GM12801 (cell line): Measurements from ENCODE around the gene TOGARAM2.

Experiments
- TF ChIP-seq, protein P1 (sequence below): IDR thresholded peaks from one replicate; pipeline ENCODE4 v1.5.1; 2011; ENCODE audit warnings: control low read depth; ENCODE audit not compliant: insufficient read length; ENCODE audit errors: extremely low read depth

TOGARAM2 gene

GRCh38 chr2:28950941-28951630 is 30.0 kb upstream of the TOGARAM2 start:
- TF ChIP-seq, protein P1, sequence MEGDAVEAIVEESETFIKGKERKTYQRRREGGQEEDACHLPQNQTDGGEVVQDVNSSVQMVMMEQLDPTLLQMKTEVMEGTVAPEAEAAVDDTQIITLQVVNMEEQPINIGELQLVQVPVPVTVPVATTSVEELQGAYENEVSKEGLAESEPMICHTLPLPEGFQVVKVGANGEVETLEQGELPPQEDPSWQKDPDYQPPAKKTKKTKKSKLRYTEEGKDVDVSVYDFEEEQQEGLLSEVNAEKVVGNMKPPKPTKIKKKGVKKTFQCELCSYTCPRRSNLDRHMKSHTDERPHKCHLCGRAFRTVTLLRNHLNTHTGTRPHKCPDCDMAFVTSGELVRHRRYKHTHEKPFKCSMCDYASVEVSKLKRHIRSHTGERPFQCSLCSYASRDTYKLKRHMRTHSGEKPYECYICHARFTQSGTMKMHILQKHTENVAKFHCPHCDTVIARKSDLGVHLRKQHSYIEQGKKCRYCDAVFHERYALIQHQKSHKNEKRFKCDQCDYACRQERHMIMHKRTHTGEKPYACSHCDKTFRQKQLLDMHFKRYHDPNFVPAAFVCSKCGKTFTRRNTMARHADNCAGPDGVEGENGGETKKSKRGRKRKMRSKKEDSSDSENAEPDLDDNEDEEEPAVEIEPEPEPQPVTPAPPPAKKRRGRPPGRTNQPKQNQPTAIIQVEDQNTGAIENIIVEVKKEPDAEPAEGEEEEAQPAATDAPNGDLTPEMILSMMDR: no peak

GRCh38 chr2:28951910-28952835 is 28.9 kb upstream of the TOGARAM2 start:
- TF ChIP-seq, protein P1: no peak

GRCh38 chr2:28952836-28953211 is 28.3 kb upstream of the TOGARAM2 start:
- TF ChIP-seq, protein P1: no peak

- TF ChIP-seq, protein P1: no peak
Observed at GRCh38 chr2:28955467-28955866, 25.6 kb upstream of the TOGARAM2 start.

DNA sequence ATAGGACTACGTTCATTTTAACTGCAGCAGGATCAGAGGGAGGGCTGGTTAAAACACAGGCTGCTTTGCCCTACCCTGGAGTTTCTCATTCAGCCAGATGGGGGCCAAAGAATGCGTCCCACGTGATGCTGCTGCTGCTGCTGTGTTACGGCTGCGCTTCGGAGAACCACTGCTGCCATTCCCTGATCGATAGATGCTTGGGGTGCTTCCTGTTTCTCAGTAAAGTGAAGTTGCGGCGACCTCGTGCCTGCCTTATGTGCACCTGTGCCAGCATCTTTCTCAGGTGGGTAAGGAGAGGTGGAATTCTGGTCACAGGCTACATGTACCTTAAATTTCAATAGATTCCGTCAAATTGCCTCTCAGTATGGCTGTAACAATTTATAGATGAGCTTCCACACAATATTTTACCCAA is 24.7 kb upstream of the TOGARAM2 start:
- TF ChIP-seq, protein P1: no peak

GRCh38 chr2:28956890-28957289 is 24.2 kb upstream of the TOGARAM2 start:
- TF ChIP-seq, protein P1: no peak

DNA sequence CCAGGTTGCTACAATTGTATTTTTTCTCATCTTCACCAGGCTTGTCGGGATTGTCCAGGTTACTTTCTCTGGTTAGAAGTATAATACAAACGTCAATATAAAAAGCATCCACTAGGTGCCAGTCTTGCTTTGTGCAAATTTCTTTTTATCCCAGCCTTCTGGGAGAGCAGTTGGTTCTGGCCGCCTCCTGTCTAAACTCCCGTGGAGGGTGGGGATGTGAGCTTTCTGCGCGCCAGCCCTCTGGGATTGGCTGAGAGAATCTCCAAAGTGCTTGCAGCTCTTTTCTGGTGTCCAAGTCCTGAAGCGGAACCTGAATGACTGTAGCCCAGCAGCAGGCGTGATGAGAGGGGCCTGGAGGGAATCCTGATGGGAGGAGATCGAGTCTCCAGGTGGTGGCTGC is 22.4 kb upstream of the TOGARAM2 start:
- TF ChIP-seq, protein P1: no peak
